Sigmoid colon (tissue), 3 donors: Measurements from ENCODE around the gene ZNF451.

Source experiments
- POLR2A ChIP-seq, 2 donors: fragments of 450-650 bp; IDR thresholded peaks; one replicate each; pipeline ENCODE4 v1.6.1; 2016; ENCODE audit warnings: antibody characterized with exemption in 2 of 2, mild to moderate bottlenecking in 2 of 2, moderate library complexity in 2 of 2
- TF ChIP-seq, protein P1 (sequence below), 4 experiments: fragments of 450-650 bp in 3 of 4; fragments of 200-600 bp in 1 of 4; IDR thresholded peaks; one replicate each; pipeline ENCODE4 v1.5.1; 2016 to 2019; ENCODE audit warnings: antibody characterized with exemption in 4 of 4, mild to moderate bottlenecking in 3 of 4, moderate library complexity in 2 of 4

- TF ChIP-seq, protein P1, sequence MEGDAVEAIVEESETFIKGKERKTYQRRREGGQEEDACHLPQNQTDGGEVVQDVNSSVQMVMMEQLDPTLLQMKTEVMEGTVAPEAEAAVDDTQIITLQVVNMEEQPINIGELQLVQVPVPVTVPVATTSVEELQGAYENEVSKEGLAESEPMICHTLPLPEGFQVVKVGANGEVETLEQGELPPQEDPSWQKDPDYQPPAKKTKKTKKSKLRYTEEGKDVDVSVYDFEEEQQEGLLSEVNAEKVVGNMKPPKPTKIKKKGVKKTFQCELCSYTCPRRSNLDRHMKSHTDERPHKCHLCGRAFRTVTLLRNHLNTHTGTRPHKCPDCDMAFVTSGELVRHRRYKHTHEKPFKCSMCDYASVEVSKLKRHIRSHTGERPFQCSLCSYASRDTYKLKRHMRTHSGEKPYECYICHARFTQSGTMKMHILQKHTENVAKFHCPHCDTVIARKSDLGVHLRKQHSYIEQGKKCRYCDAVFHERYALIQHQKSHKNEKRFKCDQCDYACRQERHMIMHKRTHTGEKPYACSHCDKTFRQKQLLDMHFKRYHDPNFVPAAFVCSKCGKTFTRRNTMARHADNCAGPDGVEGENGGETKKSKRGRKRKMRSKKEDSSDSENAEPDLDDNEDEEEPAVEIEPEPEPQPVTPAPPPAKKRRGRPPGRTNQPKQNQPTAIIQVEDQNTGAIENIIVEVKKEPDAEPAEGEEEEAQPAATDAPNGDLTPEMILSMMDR (IDR thresholded peaks at IDR 0.05), result no peak
- TF ChIP-seq POLR2A (IDR thresholded peaks at IDR 0.05), result no peak
Observed at GRCh38 chr6:57127763-57128162, 37.8 kb downstream of the ZNF451 start.
